Skeletal muscle satellite cell (primary cell): ENCODE data around the gene PRAMEF27. TPM values are rescaled to one million over a fixed set of nuclear protein-coding genes. Genes with fewer than 3 reads are reported as not detected.
"Not testable (repeated sequence)": the region's sequence is repeated elsewhere in the genome, so short reads cannot be mapped to it uniquely, and the experiment has no call there.

Source experiments
- H3K27me3 ChIP-seq: 2 replicates; pipeline ENCODE4 v1.7.0; 2013; ENCODE audit warnings: low read length; ENCODE audit not compliant: control insufficient read depth, insufficient read depth
- H3K36me3 ChIP-seq: 2 replicates; pipeline ENCODE4 v1.7.0; 2013; ENCODE audit warnings: mild to moderate bottlenecking, control low read depth, low read length; ENCODE audit not compliant: insufficient read depth
- H3K4me1 ChIP-seq: 2 replicates; pipeline ENCODE4 v1.7.0; 2013; ENCODE audit warnings: low read length; ENCODE audit not compliant: control insufficient read depth, insufficient read depth
- H3K4me2 ChIP-seq: 2 replicates; pipeline ENCODE4 v1.7.0; 2013; ENCODE audit warnings: mild to moderate bottlenecking, low read length
- H3K4me3 ChIP-seq: 2 replicates; pipeline ENCODE4 v1.7.0; 2013; ENCODE audit warnings: low read length
- H3K9ac ChIP-seq: 2 replicates; pipeline ENCODE4 v1.7.0; 2013; ENCODE audit warnings: mild to moderate bottlenecking, low read depth, low read length, moderate library complexity
- H3K9me3 ChIP-seq: replicated peaks from 2 replicates; pipeline ENCODE4 v1.7.0; 2013; ENCODE audit warnings: mild to moderate bottlenecking, control low read depth, low read length
- total RNA-seq: library from RNA; depleted of rRNA; stranded (reverse); fragments of >200 nt; gene quantifications from 2 replicates; pipeline ENCODE4 v1.2.3, GENCODE V29; 2012; rRNA removed

The PRAMEF27 gene
- not detected in 2 replicates for total RNA-seq

GRCh38 chr1:13056475-13056874, at the start of gene PRAMEF27:
Gene PRAMEF27 (minus strand): TSS chr1:13056575. CDS start chr1:13053659, 2,916 bp downstream.
- not testable (repeated sequence) for H3K9me3 ChIP-seq, H3K4me1 ChIP-seq, H3K36me3 ChIP-seq, H3K4me3 ChIP-seq, H3K4me2 ChIP-seq, H3K9ac ChIP-seq, H3K27me3 ChIP-seq

- not testable (repeated sequence) for H3K4me3 ChIP-seq, H3K27me3 ChIP-seq, H3K36me3 ChIP-seq, H3K9me3 ChIP-seq, H3K4me2 ChIP-seq, H3K4me1 ChIP-seq, H3K9ac ChIP-seq
Observed at GRCh38 chr1:13070474-13070873, 14.1 kb upstream of the PRAMEF27 start, which contains the start of gene PRAMEF25. Gene PRAMEF25 (plus strand): TSS chr1:13070774. CDS start chr1:13073694, 2,920 bp downstream.

GRCh38 chr1:13019846-13020245, 36.5 kb downstream of the PRAMEF27 start:
- H3K36me3 ChIP-seq, H3K4me3 ChIP-seq, H3K4me2 ChIP-seq, H3K9ac ChIP-seq, H3K9me3 ChIP-seq, H3K4me1 ChIP-seq, H3K27me3 ChIP-seq: not testable (repeated sequence)

GRCh38 chr1:13011932-13012331, 44.4 kb downstream of the PRAMEF27 start:
- H3K9ac ChIP-seq, H3K9me3 ChIP-seq, H3K36me3 ChIP-seq, H3K4me3 ChIP-seq, H3K27me3 ChIP-seq, H3K4me1 ChIP-seq, H3K4me2 ChIP-seq: not testable (repeated sequence)

- not testable (repeated sequence) for H3K4me1 ChIP-seq, H3K4me2 ChIP-seq, H3K27me3 ChIP-seq, H3K4me3 ChIP-seq, H3K36me3 ChIP-seq, H3K9ac ChIP-seq, H3K9me3 ChIP-seq
Observed at GRCh38 chr1:13009348-13009747, 47.0 kb downstream of the PRAMEF27 start.

GRCh38 chr1:13005732-13006131, 50.6 kb downstream of the PRAMEF27 start:
- not testable (repeated sequence) for H3K27me3 ChIP-seq, H3K9ac ChIP-seq, H3K9me3 ChIP-seq, H3K4me1 ChIP-seq, H3K4me2 ChIP-seq, H3K36me3 ChIP-seq, H3K4me3 ChIP-seq
